Astrocyte (in vitro differentiated cells and primary cell): ENCODE measurements around the gene CORO7.

Experiments
- CTCF ChIP-seq: IDR thresholded peaks from 2 replicates; pipeline ENCODE4 v1.5.1; 2011; ENCODE audit warnings: low read depth, mild to moderate bottlenecking, inconsistent platforms, low read length, moderate library complexity; ENCODE audit not compliant: insufficient read depth
- EZH2 ChIP-seq: IDR thresholded peaks from 2 replicates; pipeline ENCODE4 v1.6.1; 2012; ENCODE audit warnings: mild to moderate bottlenecking, low read length, inconsistent platforms; ENCODE audit not compliant: insufficient read depth

GRCh38 chr16:4387781-4388180 lies 28.6 kb downstream of the CORO7 start:
- TF ChIP-seq CTCF (no peak), EZH2 (no peak)
